Measurements from ENCODE around the gene OSGEP. TPM values are rescaled to one million over a fixed set of nuclear protein-coding genes. Genes with fewer than 3 reads are reported as not detected.

Gene OSGEP
- 66.0 and 66.5 TPM in 2 replicates for total RNA-seq

GRCh38 chr14:20454516-20455354 lies at the start of gene OSGEP, which contains the start of gene APEX1:
TSS of gene OSGEP (minus strand) at chr14:20454812. CDS start at chr14:20454683, 129 bp downstream.
TSS of gene APEX1 (plus strand) at chr14:20455226. CDS start at chr14:20455646, 420 bp downstream.
- Mint-ChIP-seq H3K27ac (no peak within 1 kb of the TSS), H3K36me3 (ENCODE audit: low read depth) (peaks cover 38% of the 10 kb centered on the region), H3K4me3 (ENCODE audit: low read depth) (peak within 1 kb of the TSS; percentile 63), H3K27me3 (ENCODE audit: low read depth) (no peaks in the 10 kb centered on the region), H3K4me1 (ENCODE audit: low read depth) (peaks cover 11% of the 10 kb centered on the region), H3K9me3 (no peaks in the 10 kb centered on the region)
- intact Hi-C loops (cut with micrococcal nuclease): loop anchor here (1.0 to 5.0 kb wide), 6 partner anchors 15 to 648 kb away; partner anchors contain the start of genes CCNB1IP1, PARP2, PNP and TMEM253
- DNase-seq (ENCODE audit: low spot score): peak; percentile 97

GRCh38 chr14:20503898-20504297 lies 49.3 kb upstream of the OSGEP start:
- Mint-ChIP-seq H3K36me3 (ENCODE audit: low read depth) (no peaks in the 10 kb centered on the region), H3K9me3 (no peaks in the 10 kb centered on the region)
- DNase-seq (ENCODE audit: low spot score): no peak

DNA sequence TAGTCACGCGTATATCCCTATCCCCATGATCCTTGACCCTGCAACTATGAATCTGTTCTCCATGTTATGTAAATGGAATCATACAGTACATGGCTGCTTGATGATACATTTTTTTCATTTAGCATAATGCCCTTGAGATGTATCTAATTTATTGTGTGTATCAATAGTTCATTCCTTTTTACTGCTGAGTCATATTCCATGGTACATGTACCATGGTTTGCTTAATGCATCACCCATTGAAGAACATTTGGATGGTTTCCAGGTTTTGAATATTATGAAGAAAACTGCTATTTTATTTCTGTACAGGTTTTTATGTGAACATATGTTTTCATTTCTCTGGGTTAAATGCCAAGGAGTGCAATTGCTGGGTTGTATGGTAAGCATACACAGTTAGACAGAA lies 46.7 kb upstream of the OSGEP start:
- Mint-ChIP-seq H3K27me3 (ENCODE audit: low read depth) (peaks cover 3% of the 10 kb centered on the region), H3K9me3 (no peaks in the 10 kb centered on the region)
- intact Hi-C loops (cut with micrococcal nuclease): no loop called here

More at GRCh38 chr14:20503898-20504297, 49.3 kb upstream of the OSGEP start:
- peaks cover 3% of the 10 kb centered on the region for H3K27me3 Mint-ChIP-seq (ENCODE audit: low read depth)
- no peak overlapping the region for H3K27ac Mint-ChIP-seq
- no peak overlapping the region for H3K4me3 Mint-ChIP-seq (ENCODE audit: low read depth)
- intact Hi-C loops (cut with micrococcal nuclease): no loop called here
- H3K4me1 Mint-ChIP-seq (ENCODE audit: low read depth): peaks cover 2% of the 10 kb centered on the region

GRCh38 chr14:20499881-20500280 lies 45.3 kb upstream of the OSGEP start:
- peaks cover 3% of the 10 kb centered on the region for H3K27me3 Mint-ChIP-seq (ENCODE audit: low read depth)
- intact Hi-C loops (cut with micrococcal nuclease): no loop called here
- no peak for DNase-seq (ENCODE audit: low spot score)
- no peaks in the 10 kb centered on the region for H3K9me3 Mint-ChIP-seq
- H3K4me3 Mint-ChIP-seq (ENCODE audit: low read depth): no peak overlapping the region
- no peaks in the 10 kb centered on the region for H3K36me3 Mint-ChIP-seq (ENCODE audit: low read depth)
- no peak overlapping the region for H3K27ac Mint-ChIP-seq
- H3K4me1 Mint-ChIP-seq (ENCODE audit: low read depth): peaks cover 16% of the 10 kb centered on the region

More for the DNA sequence above, 46.7 kb upstream of the OSGEP start:
- Mint-ChIP-seq H3K4me3 (ENCODE audit: low read depth) (no peak overlapping the region), H3K36me3 (ENCODE audit: low read depth) (no peaks in the 10 kb centered on the region), H3K4me1 (ENCODE audit: low read depth) (peaks cover 5% of the 10 kb centered on the region), H3K27ac (no peak overlapping the region)
- DNase-seq (ENCODE audit: low spot score): no peak

GRCh38 chr14:20499108-20499507 lies 44.5 kb upstream of the OSGEP start:
- DNase-seq (ENCODE audit: low spot score): no peak
- Mint-ChIP-seq H3K4me1 (ENCODE audit: low read depth) (peaks cover 19% of the 10 kb centered on the region), H3K4me3 (ENCODE audit: low read depth) (no peak overlapping the region), H3K27me3 (ENCODE audit: low read depth) (peaks cover 3% of the 10 kb centered on the region), H3K9me3 (no peaks in the 10 kb centered on the region), H3K36me3 (ENCODE audit: low read depth) (no peaks in the 10 kb centered on the region), H3K27ac (no peak overlapping the region)
- intact Hi-C loops (cut with micrococcal nuclease): no loop called here

DNA sequence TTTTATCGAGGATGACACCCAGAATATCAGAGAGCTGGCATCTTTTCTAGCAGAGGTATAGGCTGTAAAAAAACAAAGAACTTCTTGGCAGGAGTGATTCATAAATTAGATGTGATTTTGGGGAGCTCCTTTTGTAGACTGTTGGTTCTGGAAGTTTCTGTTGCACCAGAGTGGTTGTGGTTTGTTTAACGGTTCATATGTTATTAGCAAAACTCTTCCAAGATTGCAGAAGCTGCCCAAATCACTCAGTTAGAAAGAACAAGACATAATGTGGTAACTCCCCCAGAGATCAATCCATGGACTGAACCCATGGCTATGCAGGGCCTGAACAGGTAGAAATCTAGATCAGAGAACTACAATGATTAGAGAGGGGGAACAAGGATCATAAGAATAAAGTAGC lies 44.0 kb upstream of the OSGEP start:
- Mint-ChIP-seq H3K4me3 (ENCODE audit: low read depth) (no peak overlapping the region), H3K27ac (no peak overlapping the region), H3K4me1 (ENCODE audit: low read depth) (peaks cover 23% of the 10 kb centered on the region), H3K27me3 (ENCODE audit: low read depth) (peaks cover 3% of the 10 kb centered on the region), H3K36me3 (ENCODE audit: low read depth) (no peaks in the 10 kb centered on the region), H3K9me3 (no peaks in the 10 kb centered on the region)
- intact Hi-C loops (cut with micrococcal nuclease): no loop called here
- DNase-seq (ENCODE audit: low spot score): no peak

GRCh38 chr14:20494935-20495766 lies 40.5 kb upstream of the OSGEP start:
- no peaks in the 10 kb centered on the region for H3K36me3 Mint-ChIP-seq (ENCODE audit: low read depth)
- DNase-seq (ENCODE audit: low spot score): no peak
- intact Hi-C loops (cut with micrococcal nuclease): no loop called here
- no peaks in the 10 kb centered on the region for H3K9me3 Mint-ChIP-seq
- H3K27ac Mint-ChIP-seq: peak overlapping the region; percentile 48
- H3K4me3 Mint-ChIP-seq (ENCODE audit: low read depth): no peak overlapping the region
- no peaks in the 10 kb centered on the region for H3K27me3 Mint-ChIP-seq (ENCODE audit: low read depth)
- H3K4me1 Mint-ChIP-seq (ENCODE audit: low read depth): peaks cover 46% of the 10 kb centered on the region

GRCh38 chr14:20493634-20494033 lies 39.0 kb upstream of the OSGEP start:
- Mint-ChIP-seq H3K4me1 (ENCODE audit: low read depth) (peaks cover 53% of the 10 kb centered on the region), H3K36me3 (ENCODE audit: low read depth) (no peaks in the 10 kb centered on the region), H3K27ac (peak overlapping the region; percentile 44), H3K4me3 (ENCODE audit: low read depth) (no peak overlapping the region), H3K9me3 (no peaks in the 10 kb centered on the region), H3K27me3 (ENCODE audit: low read depth) (no peaks in the 10 kb centered on the region)
- no peak for DNase-seq (ENCODE audit: low spot score)
- intact Hi-C loops (cut with micrococcal nuclease): no loop called here

- no peak for DNase-seq (ENCODE audit: low spot score)
- Mint-ChIP-seq H3K4me1 (ENCODE audit: low read depth) (peaks cover 60% of the 10 kb centered on the region), H3K4me3 (ENCODE audit: low read depth) (no peak overlapping the region), H3K27ac (no peak overlapping the region), H3K36me3 (ENCODE audit: low read depth) (no peaks in the 10 kb centered on the region), H3K9me3 (no peaks in the 10 kb centered on the region), H3K27me3 (ENCODE audit: low read depth) (no peaks in the 10 kb centered on the region)
- intact Hi-C loops (cut with micrococcal nuclease): no loop called here
These were observed 37.9 kb upstream of the OSGEP start for GRCh38 chr14:20492486-20492885.

DNA sequence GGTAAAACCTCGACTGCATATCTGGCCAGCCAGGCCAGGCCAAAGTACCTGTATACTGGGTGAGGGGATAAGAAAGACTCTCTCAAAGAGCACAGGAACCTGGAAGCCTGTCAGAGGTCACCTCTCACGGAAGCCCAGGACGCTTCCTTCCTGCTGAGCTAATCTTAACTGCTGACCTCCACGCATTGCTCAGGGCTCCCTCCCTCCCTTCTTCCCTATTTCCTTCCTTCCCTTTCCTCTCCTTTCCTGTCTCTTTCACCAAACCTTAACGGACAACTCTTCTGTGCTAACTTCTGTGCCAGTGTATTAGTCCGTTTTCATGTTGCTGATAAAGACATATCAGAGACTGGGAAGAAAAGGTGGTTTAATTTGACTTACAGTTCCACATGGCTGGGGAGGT lies 36.0 kb upstream of the OSGEP start:
- H3K4me1 Mint-ChIP-seq (ENCODE audit: low read depth): peaks cover 64% of the 10 kb centered on the region
- no peaks in the 10 kb centered on the region for H3K36me3 Mint-ChIP-seq (ENCODE audit: low read depth)
- H3K27ac Mint-ChIP-seq: peak overlapping the region; percentile 60
- H3K27me3 Mint-ChIP-seq (ENCODE audit: low read depth): no peaks in the 10 kb centered on the region
- DNase-seq (ENCODE audit: low spot score): no peak
- H3K9me3 Mint-ChIP-seq: no peaks in the 10 kb centered on the region
- no peak overlapping the region for H3K4me3 Mint-ChIP-seq (ENCODE audit: low read depth)
- intact Hi-C loops (cut with micrococcal nuclease): loop anchor here (2.0 kb wide), 1 partner anchor 14 kb away; no protein-coding TSS in a partner anchor

DNA sequence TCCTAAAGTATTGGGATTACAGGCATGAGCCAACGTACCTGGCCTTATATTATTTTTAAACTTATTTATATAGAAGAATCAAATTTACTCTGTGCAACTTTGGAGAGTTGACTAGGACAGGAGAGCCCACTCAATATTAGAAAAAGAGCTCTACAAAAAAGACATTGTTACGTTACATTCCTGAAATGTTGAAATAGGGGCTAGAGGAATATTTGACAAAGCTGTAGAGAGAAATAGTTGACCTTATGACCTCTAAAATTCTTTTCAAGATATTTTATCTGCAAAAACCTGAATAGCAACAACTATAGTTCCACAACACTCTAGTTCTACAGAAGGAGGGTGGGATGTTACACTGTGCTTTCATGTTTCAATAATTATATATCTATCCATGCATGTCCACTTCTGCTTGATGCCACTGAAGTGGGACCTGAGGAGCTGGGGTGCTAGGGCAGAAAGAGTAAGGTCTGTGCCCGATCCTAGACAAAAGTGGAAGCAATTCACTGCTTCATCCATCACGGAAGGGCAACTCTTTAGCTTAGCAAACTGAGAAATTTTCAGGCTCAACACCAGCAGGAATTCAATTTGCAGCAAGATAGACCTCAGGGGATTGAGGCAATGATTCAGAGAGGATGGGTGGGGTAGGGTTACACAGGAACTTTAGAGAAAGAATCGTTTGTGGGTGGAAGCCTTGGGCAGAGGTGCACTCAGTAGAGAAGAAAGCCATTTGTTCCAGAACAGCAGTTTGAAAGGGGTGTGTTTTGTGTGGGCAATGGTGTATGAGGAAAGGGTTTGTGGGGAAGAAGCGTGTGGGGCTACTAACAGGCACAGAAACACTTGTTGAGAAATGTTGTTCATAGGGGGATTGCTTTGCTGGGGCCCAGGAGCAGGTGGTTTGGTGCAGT lies 34.7 kb upstream of the OSGEP start:
- H3K27ac Mint-ChIP-seq: peak overlapping the region; percentile 62

DNA sequence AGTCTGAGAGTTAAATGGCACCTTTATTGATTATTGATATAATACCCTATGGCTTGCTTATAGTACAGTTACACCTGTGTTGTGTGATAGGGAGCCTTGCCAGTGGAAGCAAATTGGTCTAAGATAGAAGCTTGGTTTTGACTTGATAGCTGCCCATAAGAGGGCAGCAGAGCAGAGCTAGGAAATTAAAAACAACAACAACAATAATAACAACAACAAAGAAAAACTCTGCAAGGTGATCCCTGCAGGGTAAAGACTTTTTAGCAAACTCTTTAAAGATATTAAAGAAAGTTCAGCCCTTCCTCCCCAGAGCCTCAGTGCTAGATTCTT lies 32.7 kb upstream of the OSGEP start:
- no peaks in the 10 kb centered on the region for H3K27me3 Mint-ChIP-seq (ENCODE audit: low read depth)
- H3K4me3 Mint-ChIP-seq (ENCODE audit: low read depth): no peak overlapping the region
- no peak for DNase-seq (ENCODE audit: low spot score)
- H3K4me1 Mint-ChIP-seq (ENCODE audit: low read depth): peaks cover 48% of the 10 kb centered on the region
- intact Hi-C loops (cut with micrococcal nuclease): no loop called here
- no peaks in the 10 kb centered on the region for H3K36me3 Mint-ChIP-seq (ENCODE audit: low read depth)
- no peaks in the 10 kb centered on the region for H3K9me3 Mint-ChIP-seq
- H3K27ac Mint-ChIP-seq: no peak overlapping the region

More for the DNA sequence above, 34.7 kb upstream of the OSGEP start:
- no peaks in the 10 kb centered on the region for H3K9me3 Mint-ChIP-seq
- DNase-seq (ENCODE audit: low spot score): no peak
- H3K27me3 Mint-ChIP-seq (ENCODE audit: low read depth): no peaks in the 10 kb centered on the region
- no peaks in the 10 kb centered on the region for H3K36me3 Mint-ChIP-seq (ENCODE audit: low read depth)
- H3K4me1 Mint-ChIP-seq (ENCODE audit: low read depth): peaks cover 57% of the 10 kb centered on the region
- peak overlapping the region; percentile 30 for H3K4me3 Mint-ChIP-seq (ENCODE audit: low read depth)
- intact Hi-C loops (cut with micrococcal nuclease): no loop called here

Data from activated T-helper 2 cell treated with anti-CD3 and anti-CD28 coated beads, Interferon-gamma antibody, Interleukin-2, Interleukin-4, amounts not matched to agents 10 μg/mL and 5 μg/mL and 100 μg/mL, durations not matched to agents 14 hours and 24 hours and 36 hours (primary cell).